Uterus (tissue), 4 donors: Measurements from ENCODE around the gene TMEM204. TPM values are rescaled to one million over a fixed set of nuclear protein-coding genes. Genes with fewer than 3 reads are reported as not detected.

Experiments used
- DNase-seq, 2 donors: peaks; one replicate each; pipeline ENCODE4 v3.0.0-alpha.2; 2019 to 2020
- H3K27ac ChIP-seq, 2 donors: fragments of 200-600 bp; sonication (generic); 1 replicate in 1 of 2; 2 replicates in 1 of 2; pipeline ENCODE4 v1.5.1; 2016 to 2018
- H3K27me3 ChIP-seq, 2 donors: fragments of 200-600 bp; sonication (generic); one replicate each; pipeline ENCODE4 v1.5.1; 2018 to 2019; ENCODE audit warnings: control low read depth in 1 of 2
- H3K36me3 ChIP-seq, 2 donors: fragments of 200-600 bp; sonication (generic); one replicate each; pipeline ENCODE4 v1.5.1; 2019; ENCODE audit warnings: control low read depth in 1 of 2
- H3K4me1 ChIP-seq, 2 donors: fragments of 200-600 bp; sonication (generic); one replicate each; pipeline ENCODE4 v1.5.1; 2018 to 2019; ENCODE audit warnings: control low read depth in 1 of 2
- H3K4me3 ChIP-seq, 2 donors: fragments of 200-600 bp; sonication (generic); 1 replicate in 1 of 2; 2 replicates in 1 of 2; pipeline ENCODE4 v1.5.1; 2018 to 2019; ENCODE audit warnings: mild to moderate bottlenecking in 1 of 2
- H3K9me3 ChIP-seq, 2 donors: fragments of 200-600 bp; sonication (generic); one replicate each; pipeline ENCODE4 v1.5.1; 2019; ENCODE audit warnings: control low read depth in 1 of 2
- POLR2A ChIP-seq, 2 donors: fragments of 450-650 bp; IDR thresholded peaks; one replicate each; pipeline ENCODE4 v1.6.1; 2016; ENCODE audit warnings: antibody characterized with exemption in 2 of 2, mild to moderate bottlenecking in 1 of 2, moderate library complexity in 1 of 2
- intact Hi-C: fragments of 100-400 bp; cut with DNase I; formaldehyde crosslinking; loops from one replicate; pipeline ENCODE4 v1.15.1; 2023; ENCODE audit warnings: low total_unique reads
- total RNA-seq, 4 donors: library from RNA; depleted of rRNA in 3 of 4; stranded (reverse); fragments of >200 nt in 3 of 4; gene quantifications; one replicate each; pipeline versions ENCODE4 v1.1.0 to v1.2.4, GENCODE V29; 2014 to 2023
- TF ChIP-seq, protein P1 (sequence below), 4 experiments: fragments of 200-600 bp in 2 of 4; fragments of 450-650 bp in 2 of 4; sonication (generic) in 2 of 4; IDR thresholded peaks; one replicate each; pipeline ENCODE4 v1.5.1; 2016 to 2019; ENCODE audit warnings: antibody characterized with exemption in 4 of 4, mild to moderate bottlenecking in 2 of 4, moderate library complexity in 1 of 4
- donor health status: DM: yes; HTN: yes; CAD: no.

TMEM204 gene
- total RNA-seq, 4 donors from 2014 or later: 24.8 to 45.3 (median 39.3) TPM

DNA sequence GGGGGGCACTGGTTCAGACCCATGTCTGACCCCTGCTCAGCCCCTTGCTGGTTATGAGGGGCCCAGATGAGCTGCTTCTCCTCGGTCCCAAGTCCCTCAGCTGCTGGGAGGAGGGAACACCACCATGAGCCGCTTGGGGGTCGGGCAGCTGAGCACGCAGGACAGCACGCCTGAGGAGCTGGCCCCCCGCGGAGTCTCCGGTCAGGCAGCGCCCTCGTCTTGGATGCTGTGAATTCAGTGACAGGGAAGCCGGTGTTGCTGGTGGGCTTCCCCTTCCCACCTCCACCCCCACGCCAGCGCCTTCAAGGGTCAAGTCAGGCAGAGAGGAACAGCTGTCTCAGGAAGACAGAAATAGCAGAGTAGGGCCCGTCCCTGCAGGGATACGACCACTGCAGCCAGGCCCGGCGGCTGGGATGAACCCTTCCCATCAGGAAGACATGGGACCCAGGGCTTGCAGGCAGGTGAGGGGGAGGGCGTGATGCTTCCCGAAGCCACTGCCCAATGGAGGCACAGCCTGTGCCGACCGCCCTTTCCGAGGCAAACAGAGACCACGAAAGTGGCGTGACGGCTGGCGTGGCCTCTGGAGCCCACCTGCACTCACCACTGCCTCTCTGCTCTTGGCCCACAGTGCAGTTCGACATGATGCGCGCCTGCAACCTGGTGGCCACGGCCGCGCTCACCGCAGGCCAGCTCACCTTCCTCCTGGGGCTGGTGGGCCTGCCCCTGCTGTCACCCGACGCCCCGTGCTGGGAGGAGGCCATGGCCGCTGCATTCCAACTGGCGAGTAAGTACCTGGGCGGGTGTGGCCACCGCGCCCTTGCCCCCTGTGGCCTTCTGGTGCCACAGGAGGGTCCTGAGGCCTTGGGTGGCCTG is 8.1 kb downstream of the TMEM204 start:
- Histone ChIP-seq H3K9me3 (no peaks in the 10 kb centered on the region), H3K27ac (peak overlapping the region in 1 of 2 donors; percentile 77), H3K27me3 (no peaks in the 10 kb centered on the region), H3K4me1 (peaks cover 0 to 28% of the 10 kb centered on the region in 2 donors), H3K36me3 (no peaks in the 10 kb centered on the region), H3K4me3 (no peak overlapping the region)
- TF ChIP-seq POLR2A (IDR thresholded peaks at IDR 0.05): no peak
- TF ChIP-seq, protein P1, sequence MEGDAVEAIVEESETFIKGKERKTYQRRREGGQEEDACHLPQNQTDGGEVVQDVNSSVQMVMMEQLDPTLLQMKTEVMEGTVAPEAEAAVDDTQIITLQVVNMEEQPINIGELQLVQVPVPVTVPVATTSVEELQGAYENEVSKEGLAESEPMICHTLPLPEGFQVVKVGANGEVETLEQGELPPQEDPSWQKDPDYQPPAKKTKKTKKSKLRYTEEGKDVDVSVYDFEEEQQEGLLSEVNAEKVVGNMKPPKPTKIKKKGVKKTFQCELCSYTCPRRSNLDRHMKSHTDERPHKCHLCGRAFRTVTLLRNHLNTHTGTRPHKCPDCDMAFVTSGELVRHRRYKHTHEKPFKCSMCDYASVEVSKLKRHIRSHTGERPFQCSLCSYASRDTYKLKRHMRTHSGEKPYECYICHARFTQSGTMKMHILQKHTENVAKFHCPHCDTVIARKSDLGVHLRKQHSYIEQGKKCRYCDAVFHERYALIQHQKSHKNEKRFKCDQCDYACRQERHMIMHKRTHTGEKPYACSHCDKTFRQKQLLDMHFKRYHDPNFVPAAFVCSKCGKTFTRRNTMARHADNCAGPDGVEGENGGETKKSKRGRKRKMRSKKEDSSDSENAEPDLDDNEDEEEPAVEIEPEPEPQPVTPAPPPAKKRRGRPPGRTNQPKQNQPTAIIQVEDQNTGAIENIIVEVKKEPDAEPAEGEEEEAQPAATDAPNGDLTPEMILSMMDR (IDR thresholded peaks at IDR 0.05): no peak
- intact Hi-C loops: no loop called here
- no peak for DNase-seq

DNA sequence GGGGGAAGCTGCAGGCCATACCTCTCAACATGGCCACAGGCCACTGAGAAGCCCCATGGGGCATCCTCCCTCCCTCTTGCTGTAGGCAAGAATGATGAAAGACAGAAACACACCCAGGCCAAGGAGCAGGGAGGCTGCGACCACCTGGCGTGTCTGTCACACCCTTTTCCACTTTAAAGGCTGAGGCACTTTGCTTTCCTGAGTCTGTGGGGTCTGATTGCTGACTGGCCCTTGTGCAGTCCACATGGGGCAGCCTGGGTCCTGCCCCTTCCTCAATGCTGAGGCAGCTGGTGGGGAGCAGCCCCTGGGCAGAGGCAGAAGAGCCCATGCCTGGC is 8.7 kb downstream of the TMEM204 start:
- intact Hi-C loops: no loop called here
- no peak for DNase-seq
- TF ChIP-seq, protein P1 (IDR thresholded peaks at IDR 0.05): no peak
- no peak for TF ChIP-seq POLR2A (IDR thresholded peaks at IDR 0.05)

DNA sequence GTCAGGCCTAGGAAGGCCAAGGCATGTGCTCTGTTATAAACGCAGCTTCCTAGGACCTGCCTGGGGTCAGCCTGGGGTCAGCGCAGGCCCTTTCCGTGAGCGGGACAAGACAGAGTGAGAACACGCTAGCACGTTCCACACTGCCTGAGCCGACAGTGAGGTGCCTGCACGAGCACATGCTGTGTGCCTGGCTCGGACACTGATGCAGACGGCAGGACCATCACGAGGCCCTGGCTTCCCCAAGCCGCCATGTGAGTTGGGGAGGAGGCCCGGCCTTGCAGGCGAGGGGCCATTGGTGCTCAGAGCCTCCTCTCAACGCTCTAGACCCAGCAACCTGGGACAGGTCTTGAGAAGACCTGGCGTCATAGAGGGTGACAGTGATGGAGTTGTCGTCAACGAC is 9.1 kb downstream of the TMEM204 start:
- H3K9me3 ChIP-seq: no peaks in the 10 kb centered on the region
- no peaks in the 10 kb centered on the region for H3K27me3 ChIP-seq
- DNase-seq: no peak
- H3K36me3 ChIP-seq: no peaks in the 10 kb centered on the region
- TF ChIP-seq POLR2A (IDR thresholded peaks at IDR 0.05): no peak
- TF ChIP-seq, protein P1 (IDR thresholded peaks at IDR 0.05): no peak
- peak overlapping the region; percentile 73 to 77 for H3K27ac ChIP-seq
- no peak overlapping the region for H3K4me3 ChIP-seq
- H3K4me1 ChIP-seq: peaks cover 0 to 28% of the 10 kb centered on the region in 2 donors
- intact Hi-C loops: no loop called here

More for the DNA sequence above, 8.7 kb downstream of the TMEM204 start:
- Histone ChIP-seq H3K36me3 (no peaks in the 10 kb centered on the region), H3K9me3 (no peaks in the 10 kb centered on the region), H3K27ac (peak overlapping the region; percentile 73 to 77), H3K4me1 (peaks cover 0 to 28% of the 10 kb centered on the region in 2 donors), H3K27me3 (no peaks in the 10 kb centered on the region), H3K4me3 (no peak overlapping the region)

DNA sequence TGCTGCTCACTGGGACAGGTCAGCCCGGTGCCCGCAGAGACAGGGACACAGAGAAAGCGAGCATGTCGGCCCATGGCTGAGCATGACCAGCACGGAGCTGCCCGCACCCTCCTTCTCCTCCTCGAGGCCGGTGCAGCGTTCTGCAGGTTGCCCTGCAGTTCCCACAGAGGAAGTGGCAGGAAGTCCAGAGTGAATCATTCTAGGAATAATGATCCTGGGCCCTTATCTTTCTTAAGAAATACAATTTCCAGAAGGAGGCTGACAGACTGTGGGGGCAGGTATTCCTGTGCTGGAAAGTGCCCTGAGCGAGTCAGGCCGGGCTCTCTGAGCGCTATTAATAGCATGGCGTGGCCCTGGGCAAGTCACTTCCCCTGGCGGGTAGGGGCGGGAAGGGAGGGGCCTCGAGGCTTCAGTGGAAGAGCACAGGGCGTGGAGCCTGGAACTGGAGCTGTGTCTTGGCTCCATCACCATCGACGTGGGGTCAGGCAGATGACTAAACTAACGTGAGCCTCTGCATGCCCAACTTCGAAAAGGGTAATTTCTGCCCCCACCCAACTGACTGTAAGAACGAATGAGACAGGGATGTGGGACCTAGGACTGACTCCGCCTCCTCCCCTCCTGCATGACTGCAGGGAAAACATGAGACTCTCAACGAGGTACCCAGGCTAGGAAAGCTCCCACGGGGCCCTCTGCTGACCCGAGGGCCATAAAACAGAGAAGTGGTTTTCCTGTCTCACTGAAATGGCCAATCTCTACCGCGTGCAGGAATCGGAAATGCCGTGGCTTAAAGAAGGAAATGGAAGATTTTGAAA is 9.8 kb downstream of the TMEM204 start:
- peak; percentile 73 to 79 for DNase-seq
- Histone ChIP-seq H3K9me3 (no peaks in the 10 kb centered on the region), H3K4me3 (no peak overlapping the region), H3K36me3 (no peaks in the 10 kb centered on the region), H3K27ac (peak overlapping the region; percentile 73 to 77), H3K4me1 (peaks cover 0 to 28% of the 10 kb centered on the region in 2 donors), H3K27me3 (no peaks in the 10 kb centered on the region)
- no peak for TF ChIP-seq POLR2A (IDR thresholded peaks at IDR 0.05)
- TF ChIP-seq, protein P1 (IDR thresholded peaks at IDR 0.05): no peak
- intact Hi-C loops: no loop called here
